OCI-LY7 (cell line): ENCODE data around the gene AHSA1. TPM values are rescaled to one million over a fixed set of nuclear protein-coding genes. Genes with fewer than 3 reads are reported as not detected.

Source experiments
- BruUV-seq: library from RNA; stranded (reverse); fragments of 400-500 nt; replicated peaks from 2 replicates; lab custom pipeline; 2021; lab: Mats Ljungman, UMichigan
- CTCF ChIA-PET: fragments of 300-600 bp; sonication (Branson Sonifier 250); formaldehyde crosslinking; loops from one replicate; lab custom pipeline; 2022; ENCODE audit warnings: antibody characterized with exemption; ENCODE audit not compliant: unreplicated experiment; lab: Charles Lee
- POLR2A ChIA-PET: fragments of 300-600 bp; sonication (Branson Sonifier 250); formaldehyde crosslinking; loops from one replicate; lab custom pipeline; 2022; ENCODE audit warnings: antibody characterized with exemption; lab: Charles Lee
- DNase-seq: peaks from one replicate; pipeline ENCODE4 v3.0.0-alpha.2; 2015; ENCODE audit warnings: low spot score
- H2AFZ ChIP-seq: fragments of 200-600 bp; sonication (generic), shearing (Covaris generic); 2 replicates; pipeline ENCODE4 v1.6.1; 2014; ENCODE audit warnings: mild to moderate bottlenecking, antibody characterized with exemption, low read length, moderate library complexity
- H3K27ac ChIP-seq: fragments of 200-600 bp; sonication (generic); 2 replicates; pipeline ENCODE4 v1.5.1; 2014; ENCODE audit warnings: mixed run types, low read depth, mild to moderate bottlenecking, moderate library complexity, low read length, inconsistent platforms; ENCODE audit not compliant: poor library complexity, severe bottlenecking
- H3K36me3 ChIP-seq: fragments of 200-600 bp; sonication (generic); 2 replicates; pipeline ENCODE4 v1.6.1; 2014; ENCODE audit warnings: mild to moderate bottlenecking, antibody characterized with exemption, low read length, moderate library complexity, mixed read lengths; ENCODE audit not compliant: insufficient read depth
- H3K4me1 ChIP-seq: fragments of 200-600 bp; sonication (generic); 2 replicates; pipeline ENCODE4 v1.5.1; 2014; ENCODE audit warnings: mild to moderate bottlenecking, low read length; ENCODE audit not compliant: insufficient read depth, poor library complexity, severe bottlenecking
- H3K4me2 ChIP-seq: fragments of 200-600 bp; sonication (generic); 2 replicates; pipeline ENCODE4 v1.6.1; 2014; ENCODE audit warnings: mild to moderate bottlenecking, low read length
- H3K4me3 ChIP-seq: fragments of 200-600 bp; sonication (generic); 2 replicates; pipeline ENCODE4 v1.5.1; 2014; ENCODE audit warnings: mild to moderate bottlenecking, low read depth, low read length; ENCODE audit not compliant: poor library complexity, severe bottlenecking
- H3K79me2 ChIP-seq: fragments of 200-600 bp; sonication (generic); 2 replicates; pipeline ENCODE4 v1.6.1; 2016; ENCODE audit warnings: low read depth, mild to moderate bottlenecking, low read length, moderate library complexity, mixed read lengths; ENCODE audit not compliant: insufficient read depth
- H3K9me2 ChIP-seq: fragments of 200-600 bp; sonication (generic); 2 replicates; pipeline ENCODE4 v1.6.1; 2016; ENCODE audit warnings: mild to moderate bottlenecking, low read length, mixed read lengths; ENCODE audit not compliant: insufficient read depth
- H3K9me3 ChIP-seq: fragments of 200-600 bp; sonication (generic); 2 replicates; pipeline ENCODE4 v1.6.1; 2014; ENCODE audit warnings: mild to moderate bottlenecking, mixed run types, low read length, mixed read lengths
- H4K20me1 ChIP-seq: fragments of 200-600 bp; sonication (generic); 2 replicates; pipeline ENCODE4 v1.6.1; 2014; ENCODE audit warnings: mild to moderate bottlenecking, antibody characterized with exemption, low read length, moderate library complexity, mixed read lengths; ENCODE audit not compliant: insufficient read depth
- CTCF ChIP-seq: fragments of 200-600 bp; sonication (generic); conservative IDR thresholded peaks from 2 replicates; pipeline ENCODE4 v1.5.1; 2014; ENCODE audit warnings: mild to moderate bottlenecking, antibody characterized with exemption, low read length, moderate library complexity, mixed read lengths
- EZH2phosphoT487 ChIP-seq: fragments of 200-600 bp; sonication (generic); IDR thresholded peaks from 2 replicates; pipeline ENCODE4 v1.6.1; 2018; ENCODE audit warnings: low read depth, borderline replicate concordance, mild to moderate bottlenecking, mixed run types, antibody characterized with exemption, low read length, moderate library complexity, mixed read lengths
- intact Hi-C: fragments of 100-400 bp; cut with micrococcal nuclease; formaldehyde crosslinking; loops from one replicate; pipeline ENCODE4 v1.10.0; 2022; ENCODE audit not compliant: unreplicated experiment
- total RNA-seq, 2 experiments: library from RNA; depleted of rRNA in 1 of 2; stranded (reverse); fragments of >200 nt in 1 of 2; shearing (Covaris generic) in 1 of 2; gene quantifications; 2 replicates each; pipeline ENCODE4 v1.2.3, GENCODE V29; 2014 to 2022

Gene AHSA1
- total RNA-seq, 2 experiments from 2014 or later: 182 to 269 TPM

DNA sequence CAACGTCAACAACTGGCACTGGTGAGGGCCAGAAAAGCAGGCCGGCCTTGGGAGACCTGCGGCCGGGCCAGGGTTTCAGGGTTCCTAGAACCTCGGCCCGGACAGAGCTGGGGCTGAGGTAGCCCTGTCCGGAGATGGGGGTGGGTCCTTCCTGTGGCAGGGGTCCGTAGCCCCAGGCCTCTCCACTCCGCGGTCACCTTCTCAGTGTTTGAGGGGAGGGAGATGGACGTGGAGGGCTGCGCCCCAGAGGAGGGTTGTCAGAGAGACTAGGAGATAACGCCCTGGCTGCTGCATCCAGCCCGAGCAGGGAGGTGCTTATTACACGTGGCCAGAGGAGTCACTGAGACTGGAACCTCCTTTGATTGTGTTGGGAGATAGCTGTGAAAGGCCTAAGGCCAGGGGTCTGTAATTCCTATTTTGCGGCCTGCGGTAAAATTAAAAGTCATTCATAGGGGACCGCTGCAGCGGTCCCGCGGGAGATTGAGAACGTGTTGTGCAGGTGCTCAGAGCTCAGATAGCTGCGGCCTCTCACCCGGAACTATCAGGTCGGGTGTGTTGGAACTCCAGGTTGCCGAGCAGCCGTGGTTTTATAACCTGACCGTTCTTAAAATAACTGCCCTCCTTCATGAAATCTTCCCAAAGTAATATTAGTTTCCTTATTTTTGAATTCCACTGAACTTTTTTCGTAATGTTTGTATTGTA, 507 bp downstream of the AHSA1 start:
- peaks cover 27% of the 10 kb centered on the region for H3K4me1 ChIP-seq
- CTCF ChIA-PET: interaction anchor here (0.5 to 2.1 kb wide), 2 partner anchors 88 to 93 kb away, joined by 3 to 5 read pairs; no protein-coding TSS in a partner anchor
- intact Hi-C loops: loop anchor here (2.0 to 5.0 kb wide), 5 partner anchors 81 to 344 kb away; partner anchors contain the start of genes ADCK1, ALKBH1, SAMD15 and SLIRP
- H3K27ac ChIP-seq: peak overlapping the region; percentile 66
- no peaks in the 10 kb centered on the region for H3K9me2 ChIP-seq
- peak overlapping the region; percentile 87; the same call in 1 of the 2 replicates for H2AFZ ChIP-seq
- H3K9me3 ChIP-seq: no peaks in the 10 kb centered on the region
- TF ChIP-seq EZH2phosphoT487 (no peak), CTCF (no peak)
- H3K4me3 ChIP-seq: peak overlapping the region; percentile 95
- H4K20me1 ChIP-seq: peaks cover 16% of the 10 kb centered on the region; the same call in 1 of the 2 replicates
- POLR2A ChIA-PET: interaction anchor here (0.6 to 2.0 kb wide), 6 partner anchors 21 to 137 kb away, joined by 3 to 6 read pairs (median 4); no protein-coding TSS in a partner anchor
- BruUV-seq: no TSS peak
- peak; percentile 77 for DNase-seq
- peaks cover 45% of the 10 kb centered on the region for H3K79me2 ChIP-seq
- H3K4me2 ChIP-seq: peak overlapping the region; percentile 77
- H3K36me3 ChIP-seq: peaks cover 47% of the 10 kb centered on the region

DNA sequence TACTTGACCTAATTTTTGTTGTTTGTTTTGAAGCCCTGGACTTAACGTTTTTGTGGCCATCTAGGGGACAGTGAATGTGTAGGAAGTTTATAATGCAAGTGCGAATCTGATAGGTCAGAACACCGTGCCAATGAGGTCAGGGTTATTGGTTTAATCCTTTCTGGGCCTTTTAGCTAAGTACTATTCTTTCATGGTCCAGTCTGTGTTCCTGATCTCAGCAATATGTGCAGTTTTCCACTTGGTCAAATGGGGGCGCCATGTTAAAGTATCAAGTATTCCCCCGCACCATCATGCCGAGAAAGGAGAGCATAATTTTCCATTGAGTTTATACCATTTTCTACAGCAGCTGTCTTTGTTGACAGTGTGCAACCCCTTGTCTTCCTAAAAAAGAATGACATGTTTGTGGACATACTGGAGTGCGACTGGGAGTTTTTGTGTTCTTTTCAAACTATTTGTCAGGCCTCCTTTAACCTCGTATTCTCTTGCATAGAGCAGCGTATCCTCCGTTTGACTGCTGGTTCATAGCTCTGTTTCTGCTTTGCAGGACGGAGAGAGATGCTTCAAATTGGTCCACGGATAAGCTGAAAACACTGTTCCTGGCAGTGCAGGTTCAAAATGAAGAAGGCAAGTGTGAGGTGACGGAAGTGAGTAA, 1.3 kb downstream of the AHSA1 start:
- ChIA-PET CTCF (interaction anchor here (0.5 to 2.1 kb wide), 3 partner anchors 89 to 92 kb away, joined by 3 to 5 read pairs (median 3); no protein-coding TSS in a partner anchor), POLR2A (interaction anchor here (0.6 to 2.0 kb wide), 7 partner anchors 9 to 132 kb away, joined by 3 to 6 read pairs (median 3); no protein-coding TSS in a partner anchor)
- peaks cover 45% of the 10 kb centered on the region for H3K79me2 ChIP-seq
- intact Hi-C loops: loop anchor here (2.0 to 5.0 kb wide), 5 partner anchors 82 to 343 kb away; partner anchors contain the start of genes ADCK1, ALKBH1, SAMD15 and SLIRP
- no peaks in the 10 kb centered on the region for H3K9me3 ChIP-seq
- peak overlapping the region; percentile 77 for H3K4me2 ChIP-seq
- peak overlapping the region; percentile 66 for H3K27ac ChIP-seq
- BruUV-seq: no TSS peak
- no peaks in the 10 kb centered on the region for H3K9me2 ChIP-seq
- peaks cover 55% of the 10 kb centered on the region for H3K36me3 ChIP-seq
- no peak overlapping the region; the same call in 1 of the 2 replicates for H2AFZ ChIP-seq
- H3K4me1 ChIP-seq: peaks cover 27% of the 10 kb centered on the region
- peak overlapping the region; percentile 95 for H3K4me3 ChIP-seq
- DNase-seq: peak; percentile 79
- TF ChIP-seq EZH2phosphoT487 (no peak), CTCF (peak; percentile 97)
- H4K20me1 ChIP-seq: peaks cover 16% of the 10 kb centered on the region; the same call in 1 of the 2 replicates
